ENCODE results near the gene DNAJA3.

The DNAJA3 gene

DNA sequence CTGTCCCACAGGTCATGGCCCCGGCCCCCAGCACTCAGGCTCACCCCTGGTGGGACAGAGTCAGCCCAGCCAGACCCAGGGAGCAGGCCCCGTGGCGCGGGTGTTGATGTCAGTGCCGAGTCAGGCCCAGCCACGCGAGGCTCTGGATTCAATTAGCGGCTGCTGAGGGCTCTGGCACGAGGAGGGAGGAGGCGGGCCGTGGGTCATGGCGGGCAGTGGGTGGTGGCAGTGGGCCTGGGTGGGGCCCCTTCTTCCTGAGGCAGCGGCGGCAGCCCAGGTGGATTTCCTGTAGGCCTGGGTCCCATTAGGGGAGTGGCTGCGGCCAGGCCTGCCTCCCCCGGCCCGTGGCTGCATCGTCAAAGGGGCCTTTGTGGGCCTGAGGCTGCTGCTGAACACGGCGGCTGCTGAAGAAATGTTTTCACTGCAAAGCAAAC is 41.1 kb upstream of the DNAJA3 start:
- DNase-seq (ENCODE audit: low spot score): no peak
- H3K4me3 ChIP-seq: peak overlapping the region; percentile 12
- peak overlapping the region; percentile 94 to 98 for H3K27ac ChIP-seq
- TF ChIP-seq, protein P1, sequence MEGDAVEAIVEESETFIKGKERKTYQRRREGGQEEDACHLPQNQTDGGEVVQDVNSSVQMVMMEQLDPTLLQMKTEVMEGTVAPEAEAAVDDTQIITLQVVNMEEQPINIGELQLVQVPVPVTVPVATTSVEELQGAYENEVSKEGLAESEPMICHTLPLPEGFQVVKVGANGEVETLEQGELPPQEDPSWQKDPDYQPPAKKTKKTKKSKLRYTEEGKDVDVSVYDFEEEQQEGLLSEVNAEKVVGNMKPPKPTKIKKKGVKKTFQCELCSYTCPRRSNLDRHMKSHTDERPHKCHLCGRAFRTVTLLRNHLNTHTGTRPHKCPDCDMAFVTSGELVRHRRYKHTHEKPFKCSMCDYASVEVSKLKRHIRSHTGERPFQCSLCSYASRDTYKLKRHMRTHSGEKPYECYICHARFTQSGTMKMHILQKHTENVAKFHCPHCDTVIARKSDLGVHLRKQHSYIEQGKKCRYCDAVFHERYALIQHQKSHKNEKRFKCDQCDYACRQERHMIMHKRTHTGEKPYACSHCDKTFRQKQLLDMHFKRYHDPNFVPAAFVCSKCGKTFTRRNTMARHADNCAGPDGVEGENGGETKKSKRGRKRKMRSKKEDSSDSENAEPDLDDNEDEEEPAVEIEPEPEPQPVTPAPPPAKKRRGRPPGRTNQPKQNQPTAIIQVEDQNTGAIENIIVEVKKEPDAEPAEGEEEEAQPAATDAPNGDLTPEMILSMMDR (IDR thresholded peaks at IDR 0.05): no peak

DNA sequence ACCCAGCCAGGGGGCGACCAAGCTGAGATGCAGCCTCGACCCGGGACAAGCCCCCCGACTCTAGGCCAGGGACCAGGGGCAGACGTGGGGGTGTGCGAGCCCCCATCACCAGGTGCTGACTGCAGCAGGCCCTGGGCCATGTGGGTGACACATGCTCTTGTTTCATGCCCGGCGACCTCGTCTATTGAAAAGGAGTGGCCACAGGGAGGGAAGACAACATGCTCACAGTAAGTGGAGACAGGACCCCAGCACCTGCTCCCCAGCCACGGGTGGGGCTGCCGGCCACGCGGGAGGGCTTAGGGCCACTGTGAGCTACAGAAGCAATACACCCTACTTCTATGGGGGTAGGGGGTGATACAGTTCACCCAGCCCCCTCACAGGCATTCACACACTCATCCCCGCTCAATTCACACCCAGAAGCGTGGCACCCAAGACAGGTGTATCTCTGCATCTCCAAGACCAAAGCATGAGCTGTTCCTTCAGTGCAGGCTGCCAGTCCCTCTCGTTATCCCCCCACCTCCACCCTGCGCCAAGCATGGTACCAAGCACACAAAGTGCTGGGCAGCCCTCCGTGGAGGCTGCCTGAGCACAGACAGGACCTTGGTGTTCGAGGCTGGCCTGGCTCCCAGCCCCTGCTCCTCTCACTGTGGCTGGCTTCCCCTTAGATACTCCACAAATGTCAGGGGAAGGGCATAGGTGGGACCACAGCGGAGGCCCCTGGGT is 40.4 kb upstream of the DNAJA3 start:
- H3K4me3 ChIP-seq: peak overlapping the region; percentile 9
- DNase-seq (ENCODE audit: low spot score): no peak
- H3K27ac ChIP-seq: peak overlapping the region; percentile 94 to 98
- TF ChIP-seq, protein P1 (IDR thresholded peaks at IDR 0.05): no peak

DNA sequence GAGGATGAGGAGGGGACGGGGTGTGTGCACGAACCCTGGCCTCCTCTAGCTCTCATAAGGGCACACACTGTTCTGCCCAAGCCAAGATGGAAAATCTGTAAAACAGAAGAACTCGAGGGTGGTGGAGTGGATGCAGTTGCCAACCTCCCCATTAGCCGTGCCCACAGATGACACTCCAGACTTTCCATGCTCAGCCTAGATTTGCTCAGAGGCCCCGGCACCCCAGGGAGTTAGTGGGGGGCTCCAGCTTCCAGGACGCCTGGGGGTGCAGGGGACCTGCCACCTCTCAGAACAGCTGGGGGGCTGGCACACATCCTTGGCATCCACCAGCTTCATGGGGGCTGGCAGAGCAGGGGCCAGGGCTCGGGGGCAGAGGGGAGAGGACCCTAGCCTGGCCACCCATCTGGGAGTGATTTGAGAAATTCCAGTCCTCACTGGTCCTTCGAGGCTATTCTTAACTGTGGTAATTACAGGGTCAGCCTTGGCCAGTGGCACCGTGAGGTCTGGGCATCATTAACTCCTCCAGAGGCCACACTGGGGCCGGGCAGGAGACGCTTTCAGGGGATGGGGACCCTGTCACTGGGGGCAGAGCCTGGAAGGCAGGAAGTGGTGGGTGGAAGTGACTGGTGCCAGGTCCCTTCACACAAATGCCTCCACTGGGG is 39.7 kb upstream of the DNAJA3 start:
- Histone ChIP-seq H3K27ac (peak overlapping the region; percentile 94 to 98), H3K4me3 (peak overlapping the region; percentile 47)
- peak; percentile 77 for DNase-seq (ENCODE audit: low spot score)
- TF ChIP-seq, protein P1 (IDR thresholded peaks at IDR 0.05): no peak

DNA sequence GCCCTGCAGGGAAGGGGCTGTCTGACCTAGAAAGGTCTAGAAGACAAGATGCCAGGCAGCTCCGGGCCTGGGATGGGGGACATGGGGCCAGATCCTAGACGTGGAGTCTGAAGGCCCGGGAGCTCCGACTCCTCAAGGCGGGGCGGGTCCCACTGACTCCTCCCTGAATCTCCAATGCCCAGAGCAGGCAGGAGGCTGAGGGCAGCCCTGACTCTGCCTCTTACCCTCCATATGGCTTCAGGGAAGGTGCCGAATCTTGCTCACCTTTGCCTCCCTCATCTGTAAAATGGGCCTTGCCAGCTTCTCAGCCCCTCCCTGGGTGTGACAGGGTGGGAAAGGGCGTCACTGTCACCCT is 39.2 kb upstream of the DNAJA3 start:
- Histone ChIP-seq H3K4me3 (peak overlapping the region; percentile 47), H3K27ac (peak overlapping the region; percentile 94 to 98)
- peak; percentile 81 for DNase-seq (ENCODE audit: low spot score)
- TF ChIP-seq, protein P1 (IDR thresholded peaks at IDR 0.05): no peak

DNA sequence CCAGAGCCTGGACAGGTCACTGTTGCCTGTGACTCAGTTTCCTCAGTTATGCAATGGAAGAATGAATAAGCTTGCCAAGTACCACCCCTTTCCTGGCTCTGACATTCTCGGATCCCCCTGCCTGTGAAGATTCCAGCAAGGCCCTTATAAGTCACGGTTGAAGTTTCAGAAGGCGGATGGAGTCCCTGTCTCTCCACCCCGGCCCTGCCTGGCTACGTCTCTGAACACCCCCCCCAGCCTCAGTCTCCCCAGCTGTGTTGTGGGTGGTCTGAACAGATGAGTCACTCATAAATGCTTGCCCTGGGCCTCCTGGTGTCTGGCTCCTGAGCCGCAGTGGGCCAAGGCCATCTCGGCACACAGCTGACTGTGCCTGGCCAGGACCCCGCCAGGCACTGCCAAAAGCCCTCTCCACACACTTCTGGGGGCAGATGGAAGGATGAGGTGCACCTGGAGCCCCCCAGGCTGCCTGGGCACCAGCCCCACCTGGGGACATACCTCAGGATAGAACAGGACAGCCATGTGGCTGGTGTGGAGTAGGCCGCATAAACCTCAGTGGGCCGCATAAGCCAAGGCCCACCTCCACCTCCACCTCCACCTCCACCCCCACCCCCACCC is 38.6 kb upstream of the DNAJA3 start:
- Histone ChIP-seq H3K4me3 (peak overlapping the region; percentile 47), H3K27ac (peak overlapping the region; percentile 94 to 98)
- DNase-seq (ENCODE audit: low spot score): peak; percentile 73
- TF ChIP-seq, protein P1 (IDR thresholded peaks at IDR 0.05): no peak

DNA sequence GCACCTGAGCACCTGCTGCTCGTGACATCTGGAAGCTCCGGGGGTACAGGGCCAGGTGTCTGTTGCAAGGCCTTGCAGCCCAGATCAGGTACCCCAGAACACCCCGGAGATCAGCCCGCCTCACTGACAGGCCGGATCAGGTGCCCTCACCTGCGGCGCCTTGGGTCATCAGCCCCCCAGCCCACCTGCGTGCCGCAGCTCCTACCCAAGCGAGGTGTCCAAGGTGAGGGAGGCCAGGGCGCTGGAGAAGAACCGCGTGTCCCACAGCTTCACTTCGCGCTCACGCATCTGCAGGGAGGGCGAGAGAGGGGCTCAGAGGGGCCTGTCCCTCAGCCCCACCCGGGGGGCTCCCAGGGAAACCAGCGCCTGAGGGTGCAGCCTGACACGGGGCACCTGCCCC is 37.9 kb upstream of the DNAJA3 start:
- DNase-seq (ENCODE audit: low spot score): no peak
- Histone ChIP-seq H3K4me3 (peak overlapping the region; percentile 47), H3K27ac (peak overlapping the region; percentile 94 to 98)
- TF ChIP-seq, protein P1 (IDR thresholded peaks at IDR 0.05): no peak
